A549 (cell line): Measurements from ENCODE around the gene PDE10A. TPM values are rescaled to one million over a fixed set of nuclear protein-coding genes. Genes with fewer than 3 reads are reported as not detected.

Source experiments
- ATAC-seq, 2 experiments: fragments of 200-7000 bp in 1 of 2; fragments of >200 bp in 1 of 2; cut with Nextera tagmentation in 1 of 2; cut with Tn5 transposase in 1 of 2; 3 replicates each; pipeline versions ENCODE4 v1.8.0 to v1.9.1; 2018 to 2020; ENCODE audit warnings: mild to moderate bottlenecking in 1 of 2, moderate library complexity in 1 of 2
- CTCF ChIA-PET: fragments of 300-600 bp; sonication (Branson Sonifier 250); formaldehyde crosslinking; extraction: SDS; loops from one replicate; lab custom pipeline; 2021; ENCODE audit warnings: antibody characterized with exemption, inconsistent platforms; lab: Yijun Ruan, JAX
- POLR2A ChIA-PET: fragments of 350-600 bp; formaldehyde crosslinking; extraction: SDS; loops from one replicate; lab custom pipeline; 2021; ENCODE audit warnings: antibody characterized with exemption, inconsistent platforms; lab: Yijun Ruan, JAX
- DNase-seq, 2 experiments: peaks; one replicate each; pipeline versions ENCODE4 v3.0.0 to v3.0.0-alpha.2; 2011 to 2016; ENCODE audit warnings: low read depth in 1 of 2, low spot score in 1 of 2
- FAIRE-seq: peaks from 2 replicates; lab custom pipeline; 2011; peaks lifted over from hg19 to GRCh38; lab: Jason Lieb, UNC
- H3K27ac ChIP-seq, 2 experiments: fragments of >200 bp; sonication (Bioruptor Twin); formaldehyde crosslinking; 3 replicates each; pipeline ENCODE4 v1.5.1; 2016 to 2017
- H3K4me1 ChIP-seq: fragments of >200 bp; sonication (Bioruptor Twin); formaldehyde crosslinking; 3 replicates; pipeline ENCODE4 v1.6.1; 2016
- H3K4me2 ChIP-seq: fragments of >200 bp; sonication (Bioruptor Twin); formaldehyde crosslinking; 3 replicates; pipeline ENCODE4 v1.6.1; 2016
- H3K4me3 ChIP-seq: fragments of >200 bp; sonication (Bioruptor Twin); formaldehyde crosslinking; 3 replicates; pipeline ENCODE4 v1.5.1; 2016
- H3K9me3 ChIP-seq: fragments of >200 bp; sonication (Bioruptor Twin); formaldehyde crosslinking; 3 replicates; pipeline ENCODE4 v1.6.1; 2016
- BHLHE40 ChIP-seq: IDR thresholded peaks from 2 replicates; pipeline ENCODE4 v1.6.1; 2012; ENCODE audit warnings: low read depth, low read length, inconsistent platforms
- CEBPB ChIP-seq, 2 experiments: fragments of >200 bp in 1 of 2; sonication (Bioruptor Twin) in 1 of 2; formaldehyde crosslinking in 1 of 2; IDR thresholded peaks; 2 replicates each; pipeline ENCODE4 v1.6.1; 2012 to 2016
- FOSL2 ChIP-seq, 2 experiments: fragments of 450-650 bp in 1 of 2; fragments of >200 bp in 1 of 2; sonication (Bioruptor Twin) in 1 of 2; formaldehyde crosslinking; IDR thresholded peaks; 2 replicates each; pipeline versions ENCODE4 v1.5.0 to v1.6.1; 2016 to 2020; ENCODE audit warnings: mild to moderate bottlenecking in 1 of 2, moderate library complexity in 1 of 2
- HOXA7 ChIP-seq: fragments of 250-450 bp; sonication (Bioruptor Pico); IDR thresholded peaks from 2 replicates; pipeline ENCODE4 v1.5.0; 2020; ENCODE audit warnings: mild to moderate bottlenecking, moderate library complexity
- KDM5A ChIP-seq: fragments of 200-600 bp; sonication (generic); IDR thresholded peaks from 2 replicates; pipeline ENCODE4 v1.6.1; 2016; ENCODE audit warnings: antibody characterized with exemption, mild to moderate bottlenecking
- NPAS2 ChIP-seq: fragments of 250-450 bp; sonication (Bioruptor Pico); IDR thresholded peaks from 2 replicates; pipeline ENCODE4 v1.8.0; 2022; ENCODE audit warnings: mild to moderate bottlenecking, moderate library complexity, borderline replicate concordance
- PHF8 ChIP-seq: fragments of 200-600 bp; sonication (generic); IDR thresholded peaks from 2 replicates; pipeline ENCODE4 v1.6.1; 2016; ENCODE audit warnings: low read depth, mild to moderate bottlenecking, antibody characterized with exemption, moderate library complexity, borderline replicate concordance
- POLR2AphosphoS2 ChIP-seq: conservative IDR thresholded peaks from 2 replicates; pipeline ENCODE4 v1.6.1; 2012; ENCODE audit warnings: low read length, improper control_type of control experiment, inconsistent platforms
- RAD21 ChIP-seq, 2 experiments: fragments of >200 bp in 1 of 2; sonication (Bioruptor Twin) in 1 of 2; formaldehyde crosslinking in 1 of 2; IDR thresholded peaks in 1 of 2; conservative IDR thresholded peaks in 1 of 2; 2 replicates in 1 of 2; 3 replicates in 1 of 2; pipeline ENCODE4 v1.6.1; 2012 to 2018; ENCODE audit warnings: inconsistent platforms in 1 of 2
- RARB ChIP-seq: fragments of 250-450 bp; sonication (Bioruptor Pico); IDR thresholded peaks from 2 replicates; pipeline ENCODE4 v1.8.0; 2021; ENCODE audit warnings: mild to moderate bottlenecking, moderate library complexity
- RCOR1 ChIP-seq: fragments of 150-350 bp; IDR thresholded peaks from 2 replicates; pipeline ENCODE4 v1.6.1; 2014; ENCODE audit warnings: antibody characterized with exemption, low read length, low read depth
- RNF2 ChIP-seq: fragments of 200-600 bp; sonication (generic); IDR thresholded peaks from 2 replicates; pipeline ENCODE4 v1.6.1; 2016; ENCODE audit warnings: low read depth, mild to moderate bottlenecking, antibody characterized with exemption, moderate library complexity, borderline replicate concordance
- WGBS: methylation state at CpG from one replicate; pipeline ENCODE4 v1.1.6; 2017; ENCODE audit errors: missing lambda C conversion rate; 5-methylcytosine and 5-hydroxymethylcytosine counted together
- polyA plus RNA-seq, 4 experiments: library from polyadenylated mRNA; depleted of rRNA in 3 of 4; stranded (reverse); fragments of >200 nt; fragmentation: RNase III in 1 of 4; extraction: RNeasy Plus Mini Kit Qiagen cat#74134 plus additional on column Dnase treatment in 1 of 4; gene quantifications; 2 replicates in 3 of 4; 3 replicates in 1 of 4; pipeline ENCODE4 v1.2.3, GENCODE V29; 2011 to 2017
- TF ChIP-seq, protein P1 (sequence below): IDR thresholded peaks from 2 replicates; pipeline ENCODE4 v1.6.1; 2012; ENCODE audit warnings: low read depth, borderline replicate concordance
- TF ChIP-seq, protein P2 (sequence below): IDR thresholded peaks from 2 replicates; pipeline ENCODE4 v1.6.1; 2012
- TF ChIP-seq, protein P3 (sequence below): fragments of 200-600 bp; sonication (generic); IDR thresholded peaks from 2 replicates; pipeline ENCODE4 v1.6.1; 2016; ENCODE audit warnings: antibody characterized with exemption, mild to moderate bottlenecking, moderate library complexity
- TF ChIP-seq, protein P4 (sequence below): IDR thresholded peaks from 2 replicates; pipeline ENCODE4 v1.6.1; 2012

PDE10A gene
- polyA plus RNA-seq, 2 of the 4 experiments (the other 2 are of a cell fraction): 44.9 to 92.5 TPM

DNA sequence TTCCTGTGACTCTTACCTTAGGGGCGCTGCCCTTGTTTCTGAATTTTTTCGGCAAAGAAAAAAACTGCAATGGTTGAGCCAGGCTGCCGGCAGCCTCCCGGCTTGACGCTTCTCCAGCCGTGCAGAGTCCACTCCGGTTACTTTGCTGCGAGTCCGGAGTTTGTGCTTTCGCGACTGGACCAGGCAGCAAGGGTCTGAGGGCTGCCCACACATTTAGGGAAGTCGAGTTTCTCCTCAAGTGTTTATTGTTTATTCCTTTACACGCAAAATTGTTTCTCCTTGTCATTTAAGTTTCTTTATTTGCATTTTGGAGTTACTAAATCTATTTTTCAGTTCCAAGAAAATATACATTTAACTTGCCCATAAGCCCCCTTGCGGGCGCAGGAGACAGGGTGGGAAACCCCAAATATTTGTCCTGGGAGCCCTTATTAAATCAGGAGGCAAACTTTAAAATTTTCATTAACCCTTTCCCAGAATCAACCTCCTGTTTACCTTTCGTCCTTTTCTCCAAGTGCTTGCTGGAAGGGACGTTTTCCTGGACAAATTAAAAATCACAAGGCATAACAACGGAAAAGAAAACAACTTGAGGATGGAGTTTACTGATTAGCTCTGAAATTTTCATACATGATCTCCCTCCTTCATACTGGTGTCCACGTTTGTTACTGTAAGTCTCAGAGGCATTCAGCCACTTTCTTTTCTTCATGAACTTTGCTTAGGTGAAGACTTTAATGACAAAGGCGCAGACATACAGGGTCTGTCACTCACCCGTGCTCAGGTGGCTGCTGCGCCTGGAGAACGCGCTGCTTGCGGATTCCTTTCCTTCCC, 1.7 kb upstream of the PDE10A start:
- H3K4me1 ChIP-seq: peaks cover 9% of the 10 kb centered on the region; the same call in 1 of the 3 replicates
- POLR2A ChIA-PET: no interaction called here
- TF ChIP-seq BHLHE40: no peak
- no peak for TF ChIP-seq HOXA7 (CRISPR knock-in tag)
- TF ChIP-seq FOSL2 (IDR thresholded peaks at IDR 0.05): no peak
- no peak for TF ChIP-seq FOSL2 (CRISPR knock-in tag; IDR thresholded peaks at IDR 0.05)
- TF ChIP-seq PHF8: no peak
- no peak for TF ChIP-seq NPAS2 (CRISPR knock-in tag)
- TF ChIP-seq RCOR1: no peak
- TF ChIP-seq POLR2AphosphoS2: no peak
- TF ChIP-seq, protein P1, sequence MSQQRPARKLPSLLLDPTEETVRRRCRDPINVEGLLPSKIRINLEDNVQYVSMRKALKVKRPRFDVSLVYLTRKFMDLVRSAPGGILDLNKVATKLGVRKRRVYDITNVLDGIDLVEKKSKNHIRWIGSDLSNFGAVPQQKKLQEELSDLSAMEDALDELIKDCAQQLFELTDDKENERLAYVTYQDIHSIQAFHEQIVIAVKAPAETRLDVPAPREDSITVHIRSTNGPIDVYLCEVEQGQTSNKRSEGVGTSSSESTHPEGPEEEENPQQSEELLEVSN: no peak
- TF ChIP-seq, all 56 proteins: peak for 0
- Histone ChIP-seq H3K27ac (peak overlapping the region in 1 of 2 experiments; percentile 99; a peak in 1 of 6 replicates), H3K9me3 (no peaks in the 10 kb centered on the region), H3K4me2 (peak overlapping the region; percentile 85), H3K4me3 (peak overlapping the region; percentile 69; the same call in 2 of the 3 replicates)
- ATAC-seq: no peak
- no peak for DNase-seq
- 72% methylated on average over 25 of the region's 25 CpGs for WGBS
- no peak for FAIRE-seq
- CTCF ChIA-PET: no interaction called here

DNA sequence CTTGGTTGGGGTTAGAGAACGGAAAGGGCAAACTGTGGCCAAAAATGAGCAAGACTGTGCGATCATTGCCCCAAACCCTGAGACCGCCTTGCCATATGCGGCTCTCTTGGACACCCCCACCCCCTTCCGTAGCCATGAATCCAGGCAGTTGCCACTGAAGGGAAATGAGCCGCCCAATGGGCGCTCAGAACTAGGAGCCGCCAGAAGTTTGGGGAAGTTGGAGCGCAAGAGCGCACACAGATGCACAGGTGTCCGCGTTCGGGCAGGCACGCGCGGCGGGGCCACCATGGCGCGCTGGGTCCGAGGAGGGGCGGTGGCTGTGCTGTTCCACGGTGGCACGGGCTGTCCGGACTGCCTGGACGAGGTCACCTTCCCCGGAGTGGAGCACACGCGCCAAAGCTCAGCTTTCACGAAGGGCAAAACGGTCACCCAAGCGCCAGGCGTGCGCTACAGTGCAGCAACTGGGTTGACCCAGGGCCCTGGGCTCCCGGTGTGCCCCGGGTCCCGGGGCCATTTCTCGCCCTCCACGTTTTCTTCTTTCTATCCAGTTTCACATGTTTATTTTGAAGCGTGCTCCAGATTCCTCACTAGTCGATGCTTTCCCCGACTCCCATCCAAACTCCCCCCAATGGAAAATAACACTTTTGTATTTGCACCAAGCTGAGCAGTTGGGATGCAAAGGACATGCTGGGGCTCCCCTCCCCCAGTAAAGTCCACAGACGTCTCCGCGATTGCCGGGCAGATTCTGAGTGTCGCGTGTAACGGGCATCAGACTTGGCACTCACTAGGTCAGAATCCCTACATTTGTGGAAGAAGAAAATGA, 906 bp upstream of the PDE10A start:
- FAIRE-seq (no peak), ATAC-seq (peak in 1 of 2 experiments; percentile 12; a peak in 3 of 6 replicates), DNase-seq (peak in 1 of 2 experiments; percentile 28)
- CTCF ChIA-PET: no interaction called here
- Histone ChIP-seq H3K4me3 (peak overlapping the region; percentile 69), H3K27ac (peak overlapping the region; percentile 82 to 99; a peak in 5 of 6 replicates), H3K9me3 (no peaks in the 10 kb centered on the region), H3K4me2 (peak overlapping the region; percentile 85), H3K4me1 (peaks cover 6% of the 10 kb centered on the region; the same call in 1 of the 3 replicates)
- POLR2A ChIA-PET: no interaction called here
- whole genome bisulfite sequencing: 61% methylated on average over 30 of the region's 48 CpGs
- TF ChIP-seq CEBPB (IDR thresholded peaks at IDR 0.05) (no peak), RARB (CRISPR knock-in tag) (no peak)

DNA sequence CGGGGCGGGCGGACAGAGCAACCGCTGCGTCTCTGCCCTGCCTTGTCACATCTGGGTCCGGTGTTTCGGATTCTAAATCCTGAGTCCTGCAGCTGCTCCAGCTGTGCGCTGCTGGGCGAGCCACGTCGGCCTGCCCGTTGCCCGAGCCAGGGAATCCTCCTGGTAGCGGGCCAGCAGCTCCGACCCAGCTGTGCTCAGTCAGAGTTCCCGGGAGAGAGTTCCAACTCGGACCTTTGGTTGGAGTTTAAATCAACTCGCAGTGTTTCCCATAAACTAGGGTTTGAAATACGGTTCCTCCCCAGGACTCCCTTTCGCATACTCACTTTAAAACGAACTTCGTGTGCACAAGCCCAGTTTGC, 315 bp upstream of the PDE10A start:
- ChIA-PET POLR2A (no interaction called here), CTCF (no interaction called here)
- FAIRE-seq (no peak), DNase-seq (peak; percentile 38 to 44)
- no peaks in the 10 kb centered on the region for H3K9me3 ChIP-seq
- H3K4me3 ChIP-seq: peak overlapping the region; percentile 69
- peak overlapping the region; percentile 85 for H3K4me2 ChIP-seq
- peak overlapping the region; percentile 82 to 99 for H3K27ac ChIP-seq
- WGBS: 30% methylated on average over 6 of the region's 22 CpGs
- peaks cover 5% of the 10 kb centered on the region; the same call in 1 of the 3 replicates for H3K4me1 ChIP-seq
- TF ChIP-seq KDM5A (no peak), RNF2 (no peak), CEBPB (IDR thresholded peaks at IDR 0.05) (no peak), RARB (CRISPR knock-in tag) (no peak), RAD21 (conservative IDR thresholded peaks at IDR 0.05 in 1 of 2, IDR thresholded peaks at IDR 0.05 in 1 of 2) (0 out of 5 replicates have a peak, but pooled peaks of 1 of the 2 experiments have one; percentile 6)
- TF ChIP-seq, protein P2, sequence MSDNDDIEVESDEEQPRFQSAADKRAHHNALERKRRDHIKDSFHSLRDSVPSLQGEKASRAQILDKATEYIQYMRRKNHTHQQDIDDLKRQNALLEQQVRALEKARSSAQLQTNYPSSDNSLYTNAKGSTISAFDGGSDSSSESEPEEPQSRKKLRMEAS: 0 out of 2 replicates have a peak, but pooled peaks have one; percentile 5
- TF ChIP-seq, protein P3, sequence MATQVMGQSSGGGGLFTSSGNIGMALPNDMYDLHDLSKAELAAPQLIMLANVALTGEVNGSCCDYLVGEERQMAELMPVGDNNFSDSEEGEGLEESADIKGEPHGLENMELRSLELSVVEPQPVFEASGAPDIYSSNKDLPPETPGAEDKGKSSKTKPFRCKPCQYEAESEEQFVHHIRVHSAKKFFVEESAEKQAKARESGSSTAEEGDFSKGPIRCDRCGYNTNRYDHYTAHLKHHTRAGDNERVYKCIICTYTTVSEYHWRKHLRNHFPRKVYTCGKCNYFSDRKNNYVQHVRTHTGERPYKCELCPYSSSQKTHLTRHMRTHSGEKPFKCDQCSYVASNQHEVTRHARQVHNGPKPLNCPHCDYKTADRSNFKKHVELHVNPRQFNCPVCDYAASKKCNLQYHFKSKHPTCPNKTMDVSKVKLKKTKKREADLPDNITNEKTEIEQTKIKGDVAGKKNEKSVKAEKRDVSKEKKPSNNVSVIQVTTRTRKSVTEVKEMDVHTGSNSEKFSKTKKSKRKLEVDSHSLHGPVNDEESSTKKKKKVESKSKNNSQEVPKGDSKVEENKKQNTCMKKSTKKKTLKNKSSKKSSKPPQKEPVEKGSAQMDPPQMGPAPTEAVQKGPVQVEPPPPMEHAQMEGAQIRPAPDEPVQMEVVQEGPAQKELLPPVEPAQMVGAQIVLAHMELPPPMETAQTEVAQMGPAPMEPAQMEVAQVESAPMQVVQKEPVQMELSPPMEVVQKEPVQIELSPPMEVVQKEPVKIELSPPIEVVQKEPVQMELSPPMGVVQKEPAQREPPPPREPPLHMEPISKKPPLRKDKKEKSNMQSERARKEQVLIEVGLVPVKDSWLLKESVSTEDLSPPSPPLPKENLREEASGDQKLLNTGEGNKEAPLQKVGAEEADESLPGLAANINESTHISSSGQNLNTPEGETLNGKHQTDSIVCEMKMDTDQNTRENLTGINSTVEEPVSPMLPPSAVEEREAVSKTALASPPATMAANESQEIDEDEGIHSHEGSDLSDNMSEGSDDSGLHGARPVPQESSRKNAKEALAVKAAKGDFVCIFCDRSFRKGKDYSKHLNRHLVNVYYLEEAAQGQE: no peak
- TF ChIP-seq, protein P4, sequence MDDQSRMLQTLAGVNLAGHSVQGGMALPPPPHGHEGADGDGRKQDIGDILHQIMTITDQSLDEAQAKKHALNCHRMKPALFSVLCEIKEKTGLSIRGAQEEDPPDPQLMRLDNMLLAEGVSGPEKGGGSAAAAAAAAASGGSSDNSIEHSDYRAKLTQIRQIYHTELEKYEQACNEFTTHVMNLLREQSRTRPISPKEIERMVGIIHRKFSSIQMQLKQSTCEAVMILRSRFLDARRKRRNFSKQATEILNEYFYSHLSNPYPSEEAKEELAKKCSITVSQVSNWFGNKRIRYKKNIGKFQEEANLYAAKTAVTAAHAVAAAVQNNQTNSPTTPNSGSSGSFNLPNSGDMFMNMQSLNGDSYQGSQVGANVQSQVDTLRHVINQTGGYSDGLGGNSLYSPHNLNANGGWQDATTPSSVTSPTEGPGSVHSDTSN: no peak
- TF ChIP-seq, all 56 proteins: peak for 2
- peak; percentile 39 to 51; a peak in 5 of 6 replicates for ATAC-seq
